GM12801 (cell line): ENCODE results near the gene TRAPPC14.

ENCODE experiments used
- TF ChIP-seq, protein P1 (sequence below): IDR thresholded peaks from one replicate; pipeline ENCODE4 v1.5.1; 2011; ENCODE audit warnings: control low read depth; ENCODE audit not compliant: insufficient read length; ENCODE audit errors: extremely low read depth

The TRAPPC14 gene

DNA sequence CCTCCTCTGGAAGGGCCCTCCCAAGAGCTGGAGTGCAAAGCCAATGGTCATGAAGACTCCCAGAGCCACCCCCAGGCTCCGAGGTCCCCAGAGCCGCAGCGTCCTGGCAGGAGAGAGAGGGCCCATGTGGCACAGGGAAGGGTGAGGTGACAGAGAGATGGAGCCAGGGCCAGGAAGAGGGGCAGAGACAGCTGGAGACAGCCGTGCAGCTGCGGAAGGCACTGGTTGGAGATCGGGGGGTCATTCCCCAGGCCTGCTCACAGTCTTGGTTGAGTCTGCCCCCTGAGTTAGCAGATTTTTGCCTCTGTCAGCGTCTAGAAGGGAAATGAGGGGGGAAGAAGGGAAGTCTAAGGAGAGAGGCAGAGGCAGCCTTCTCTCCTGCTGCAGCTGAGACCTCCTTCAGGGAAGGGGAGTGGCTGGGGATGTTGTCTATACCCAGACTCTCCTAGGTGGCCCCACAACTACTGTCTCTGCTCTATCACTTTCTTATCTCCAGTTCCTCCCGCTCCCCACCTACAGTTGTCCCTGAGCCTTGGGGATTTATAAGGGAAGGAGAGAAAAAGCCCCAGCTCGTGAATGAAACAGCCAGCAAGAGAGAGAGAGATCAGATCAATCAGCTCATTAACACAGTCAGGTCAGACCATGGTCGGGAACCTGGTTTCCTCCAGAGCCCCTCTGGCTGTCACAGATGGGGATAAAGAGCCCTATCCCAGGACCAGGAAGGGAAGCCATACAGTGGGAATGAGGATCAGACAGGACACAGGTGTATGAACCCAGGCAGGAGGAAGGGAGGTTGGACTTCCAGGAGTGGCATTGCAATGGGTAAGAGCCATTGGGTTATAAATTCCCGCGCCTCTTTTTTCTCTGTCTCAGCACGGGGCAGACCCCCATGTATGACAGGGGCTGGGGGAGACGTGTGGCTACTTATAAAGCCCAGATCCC lies 8.7 kb upstream of the TRAPPC14 start:
- TF ChIP-seq, protein P1, sequence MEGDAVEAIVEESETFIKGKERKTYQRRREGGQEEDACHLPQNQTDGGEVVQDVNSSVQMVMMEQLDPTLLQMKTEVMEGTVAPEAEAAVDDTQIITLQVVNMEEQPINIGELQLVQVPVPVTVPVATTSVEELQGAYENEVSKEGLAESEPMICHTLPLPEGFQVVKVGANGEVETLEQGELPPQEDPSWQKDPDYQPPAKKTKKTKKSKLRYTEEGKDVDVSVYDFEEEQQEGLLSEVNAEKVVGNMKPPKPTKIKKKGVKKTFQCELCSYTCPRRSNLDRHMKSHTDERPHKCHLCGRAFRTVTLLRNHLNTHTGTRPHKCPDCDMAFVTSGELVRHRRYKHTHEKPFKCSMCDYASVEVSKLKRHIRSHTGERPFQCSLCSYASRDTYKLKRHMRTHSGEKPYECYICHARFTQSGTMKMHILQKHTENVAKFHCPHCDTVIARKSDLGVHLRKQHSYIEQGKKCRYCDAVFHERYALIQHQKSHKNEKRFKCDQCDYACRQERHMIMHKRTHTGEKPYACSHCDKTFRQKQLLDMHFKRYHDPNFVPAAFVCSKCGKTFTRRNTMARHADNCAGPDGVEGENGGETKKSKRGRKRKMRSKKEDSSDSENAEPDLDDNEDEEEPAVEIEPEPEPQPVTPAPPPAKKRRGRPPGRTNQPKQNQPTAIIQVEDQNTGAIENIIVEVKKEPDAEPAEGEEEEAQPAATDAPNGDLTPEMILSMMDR = no peak

DNA sequence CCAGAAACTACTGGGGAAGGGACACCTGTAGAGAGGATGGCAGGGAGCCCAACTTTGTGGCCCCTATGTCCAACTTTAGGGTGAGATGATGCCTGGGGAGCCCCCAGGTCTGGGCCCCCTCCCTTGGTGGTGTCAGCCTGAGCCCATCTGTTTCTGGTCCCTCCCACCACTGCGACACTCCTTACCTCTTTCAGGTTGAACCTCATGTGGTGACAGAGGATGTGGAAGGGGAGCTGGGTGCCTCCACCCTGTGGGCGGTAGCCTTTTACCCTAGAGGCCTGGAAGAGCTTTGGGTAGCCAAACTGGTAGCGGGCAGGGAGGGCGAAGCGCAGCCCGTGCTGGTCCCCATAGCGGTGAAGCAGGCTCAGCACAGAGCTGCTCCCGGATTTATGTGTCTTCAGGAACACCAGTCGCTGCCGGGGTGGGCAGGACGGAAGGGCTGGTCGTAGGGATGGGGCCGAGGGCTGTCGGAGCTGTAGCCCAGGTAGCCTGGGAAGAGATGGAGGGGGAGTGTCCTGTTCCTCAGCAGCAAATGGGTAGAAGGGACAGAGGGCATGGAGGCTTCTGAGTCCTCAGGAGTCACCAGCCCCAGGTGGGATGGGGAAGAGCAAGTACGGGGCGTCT lies 7.9 kb upstream of the TRAPPC14 start:
- TF ChIP-seq, protein P1 = no peak

DNA sequence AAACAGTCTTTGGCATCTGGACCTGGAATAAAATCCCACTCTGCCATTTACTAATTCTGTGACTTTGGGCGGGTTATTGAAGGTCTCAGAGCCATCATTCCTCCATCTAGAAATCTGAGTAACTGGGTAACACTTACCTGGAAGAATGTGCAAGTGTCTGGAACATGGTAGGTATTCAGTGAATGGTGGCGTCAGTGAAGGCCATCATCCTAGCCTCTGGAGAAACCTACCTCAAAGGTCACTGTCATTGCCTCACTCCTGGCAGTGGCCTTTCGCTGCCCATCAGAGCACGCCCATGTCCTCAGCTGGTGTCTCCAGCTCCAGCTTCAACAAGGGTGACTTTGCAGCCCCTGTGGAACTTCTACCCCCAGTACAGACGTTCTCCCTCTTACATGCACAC lies 5.3 kb upstream of the TRAPPC14 start:
- TF ChIP-seq, protein P1 = no peak

DNA sequence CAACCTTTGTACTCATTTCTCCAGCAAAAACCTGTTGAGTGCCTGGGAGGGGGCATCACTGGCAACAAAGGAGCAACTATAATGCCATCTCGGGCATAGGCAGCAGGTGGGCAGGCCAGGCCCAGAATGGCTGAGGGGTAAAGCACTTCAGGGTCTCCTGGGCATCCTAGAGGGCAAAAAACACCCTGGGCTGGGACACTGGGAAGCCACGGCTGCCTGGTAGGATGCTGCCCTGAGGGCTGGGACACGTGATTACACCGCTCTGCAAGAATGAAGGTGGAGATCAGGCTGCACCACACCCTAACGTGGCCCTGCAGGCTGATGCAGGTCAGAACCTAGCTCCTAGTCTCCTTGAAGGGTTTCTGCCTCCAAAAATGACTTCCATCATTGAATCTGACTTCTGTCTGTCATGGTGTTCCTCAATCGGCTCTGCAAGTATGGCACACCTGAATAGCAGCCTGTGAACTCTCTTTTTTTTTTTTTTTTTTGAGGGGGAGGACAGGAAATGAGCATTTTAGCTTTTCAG lies 4.5 kb upstream of the TRAPPC14 start:
- TF ChIP-seq, protein P1 = no peak

DNA sequence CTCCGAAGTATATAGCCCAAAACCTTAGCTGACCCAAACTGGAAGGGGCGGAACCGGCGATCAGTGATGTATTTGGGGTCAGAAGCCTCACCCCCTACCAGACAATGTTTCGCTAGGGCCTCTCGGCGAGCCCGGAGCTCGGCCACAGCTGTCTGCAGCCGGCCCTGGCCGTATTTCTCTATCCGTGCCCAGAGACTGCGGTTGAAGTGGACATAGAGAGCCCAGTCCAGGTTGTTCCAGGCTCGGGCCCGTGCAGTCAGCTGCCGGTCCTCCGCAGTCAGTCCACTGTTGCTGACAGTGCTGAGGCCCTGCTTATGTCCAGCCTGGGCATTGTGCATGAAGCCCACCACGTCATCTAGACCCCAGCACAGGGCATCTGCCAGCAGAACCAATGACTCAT lies 1.5 kb upstream of the TRAPPC14 start:
- TF ChIP-seq, protein P1 = no peak

DNA sequence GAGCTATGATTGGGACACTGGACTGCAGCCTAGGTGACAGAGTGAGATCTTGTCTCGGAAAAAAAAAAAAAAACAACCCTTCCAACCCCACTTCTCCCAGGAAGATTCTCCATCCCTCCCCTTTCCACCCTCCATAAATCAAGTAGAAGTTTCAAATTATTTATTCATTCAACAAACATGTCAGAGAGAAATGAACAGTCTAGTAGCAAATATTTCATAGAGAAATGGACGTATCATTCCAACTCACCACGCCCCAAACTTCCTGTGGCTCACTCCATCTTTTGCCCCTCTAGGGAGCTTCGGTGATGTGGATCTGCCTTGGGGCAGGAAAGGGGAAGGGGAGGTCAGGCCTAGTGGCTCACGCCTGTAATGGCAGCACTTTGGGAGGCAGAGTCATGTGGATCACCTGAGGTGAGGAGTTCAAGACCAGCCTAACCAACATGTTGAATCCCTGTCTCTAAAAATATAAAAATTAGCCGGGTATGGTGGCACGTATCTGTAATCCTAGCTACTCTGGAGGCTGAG lies 638 bp upstream of the TRAPPC14 start:
- TF ChIP-seq, protein P1 = no peak
